Uterus (tissue), 4 donors: ENCODE data around the gene DDX20. TPM values are rescaled to one million over a fixed set of nuclear protein-coding genes. Genes with fewer than 3 reads are reported as not detected.

ENCODE experiments used
- DNase-seq, 2 donors: peaks; one replicate each; pipeline ENCODE4 v3.0.0-alpha.2; 2019 to 2020
- H3K27ac ChIP-seq, 2 donors: fragments of 200-600 bp; sonication (generic); 1 replicate in 1 of 2; 2 replicates in 1 of 2; pipeline ENCODE4 v1.5.1; 2016 to 2018
- H3K27me3 ChIP-seq, 2 donors: fragments of 200-600 bp; sonication (generic); one replicate each; pipeline ENCODE4 v1.5.1; 2018 to 2019; ENCODE audit warnings: control low read depth in 1 of 2
- H3K36me3 ChIP-seq, 2 donors: fragments of 200-600 bp; sonication (generic); one replicate each; pipeline ENCODE4 v1.5.1; 2019; ENCODE audit warnings: control low read depth in 1 of 2
- H3K4me1 ChIP-seq, 2 donors: fragments of 200-600 bp; sonication (generic); one replicate each; pipeline ENCODE4 v1.5.1; 2018 to 2019; ENCODE audit warnings: control low read depth in 1 of 2
- H3K4me3 ChIP-seq, 2 donors: fragments of 200-600 bp; sonication (generic); 1 replicate in 1 of 2; 2 replicates in 1 of 2; pipeline ENCODE4 v1.5.1; 2018 to 2019; ENCODE audit warnings: mild to moderate bottlenecking in 1 of 2
- H3K9me3 ChIP-seq, 2 donors: fragments of 200-600 bp; sonication (generic); one replicate each; pipeline ENCODE4 v1.5.1; 2019; ENCODE audit warnings: control low read depth in 1 of 2
- CTCF ChIP-seq, 4 experiments: fragments of 200-600 bp in 2 of 4; fragments of 450-650 bp in 2 of 4; sonication (generic) in 2 of 4; IDR thresholded peaks; one replicate each; pipeline ENCODE4 v1.5.1; 2016 to 2019; ENCODE audit warnings: antibody characterized with exemption in 4 of 4, mild to moderate bottlenecking in 2 of 4, moderate library complexity in 1 of 4
- POLR2A ChIP-seq, 2 donors: fragments of 450-650 bp; IDR thresholded peaks; one replicate each; pipeline ENCODE4 v1.6.1; 2016; ENCODE audit warnings: antibody characterized with exemption in 2 of 2, mild to moderate bottlenecking in 1 of 2, moderate library complexity in 1 of 2
- intact Hi-C: fragments of 100-400 bp; cut with DNase I; formaldehyde crosslinking; loops from one replicate; pipeline ENCODE4 v1.15.1; 2023; ENCODE audit warnings: low total_unique reads
- total RNA-seq, 4 donors: library from RNA; depleted of rRNA in 3 of 4; stranded (reverse); fragments of >200 nt in 3 of 4; gene quantifications; one replicate each; pipeline versions ENCODE4 v1.1.0 to v1.2.4, GENCODE V29; 2014 to 2023
- donor health status: DM: yes; HTN: yes; CAD: no.

DDX20 gene
- total RNA-seq, 4 donors from 2014 or later, result 13.3 to 38.2 (median 20.1) TPM

GRCh38 chr1:111729271-111729921 lies 26.3 kb upstream of the DDX20 start:
- Histone ChIP-seq H3K27me3 (no peaks in the 10 kb centered on the region), H3K4me3 (no peak overlapping the region), H3K9me3 (no peaks in the 10 kb centered on the region), H3K4me1 (peaks cover 0 to 6% of the 10 kb centered on the region in 2 donors), H3K36me3 (no peaks in the 10 kb centered on the region), H3K27ac (no peak overlapping the region)
- intact Hi-C loops, result no loop called here
- TF ChIP-seq CTCF (IDR thresholded peaks at IDR 0.05), result no peak
- TF ChIP-seq POLR2A (IDR thresholded peaks at IDR 0.05), result no peak
- DNase-seq, result no peak

DNA sequence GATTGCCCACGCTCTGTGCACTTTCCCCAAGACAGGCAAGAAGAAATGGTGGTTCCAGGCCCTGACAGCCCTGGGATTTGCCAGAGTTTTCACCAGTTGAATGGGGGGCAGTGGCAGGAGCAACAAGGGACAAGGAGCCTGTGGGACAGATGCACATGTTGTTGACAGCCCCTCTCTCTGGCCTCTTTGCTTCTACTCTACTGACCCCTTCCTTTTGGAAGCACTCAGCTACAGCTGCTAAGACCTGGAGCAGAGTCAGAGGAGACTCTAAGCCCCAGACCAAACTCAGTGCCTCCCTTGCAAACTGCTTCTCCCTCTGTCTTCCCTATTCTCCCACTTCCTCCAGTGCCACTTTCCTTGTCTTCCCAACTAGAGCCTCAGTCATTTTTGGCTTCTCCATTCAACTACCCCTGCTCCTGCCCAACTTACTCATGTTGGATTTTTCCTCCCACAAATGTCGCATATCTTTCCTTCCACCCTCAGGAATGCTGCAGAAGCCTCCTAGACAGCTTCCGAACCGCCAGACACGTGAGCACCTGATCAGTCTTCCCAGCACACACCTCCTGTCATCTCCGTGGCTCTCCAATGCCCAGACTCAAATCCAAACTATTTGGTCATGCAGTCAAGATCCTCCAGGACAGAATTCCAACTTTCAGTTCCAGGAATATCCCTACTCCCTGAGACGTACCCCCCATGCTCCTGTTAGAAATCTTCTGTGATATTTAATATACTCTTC lies 25.6 kb upstream of the DDX20 start:
- Histone ChIP-seq H3K27ac (no peak overlapping the region), H3K9me3 (no peaks in the 10 kb centered on the region), H3K4me3 (no peak overlapping the region), H3K36me3 (no peaks in the 10 kb centered on the region), H3K27me3 (no peaks in the 10 kb centered on the region), H3K4me1 (peaks cover 0 to 6% of the 10 kb centered on the region in 2 donors)
- TF ChIP-seq CTCF (IDR thresholded peaks at IDR 0.05) (no peak), POLR2A (IDR thresholded peaks at IDR 0.05) (no peak)
- intact Hi-C loops, result no loop called here
- no peak for DNase-seq

DNA sequence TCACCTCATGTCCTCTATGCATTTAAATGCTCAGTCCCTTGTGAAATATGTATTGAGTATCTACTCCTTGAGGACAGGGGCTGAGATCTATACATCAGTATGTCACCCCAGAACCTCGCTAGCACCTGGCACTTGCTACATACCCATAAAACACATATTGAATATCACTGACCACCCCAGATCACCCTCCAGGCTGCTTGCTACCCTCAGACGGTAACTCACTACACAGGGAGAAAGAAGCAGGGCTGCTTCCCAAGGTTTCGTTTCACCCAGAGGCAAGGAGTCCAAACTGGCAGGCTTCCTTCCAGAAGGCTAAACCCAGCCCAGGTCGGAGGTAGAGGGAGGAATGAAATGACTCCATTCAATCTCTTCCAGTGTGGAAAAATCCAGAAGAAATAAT lies 25.0 kb upstream of the DDX20 start:
- no peaks in the 10 kb centered on the region for H3K36me3 ChIP-seq
- peaks cover 0 to 6% of the 10 kb centered on the region in 2 donors for H3K4me1 ChIP-seq
- H3K9me3 ChIP-seq, result no peaks in the 10 kb centered on the region
- DNase-seq, result no peak
- intact Hi-C loops, result no loop called here
- TF ChIP-seq CTCF (IDR thresholded peaks at IDR 0.05), result no peak
- H3K4me3 ChIP-seq, result no peak overlapping the region
- no peak overlapping the region for H3K27ac ChIP-seq
- no peaks in the 10 kb centered on the region for H3K27me3 ChIP-seq

DNA sequence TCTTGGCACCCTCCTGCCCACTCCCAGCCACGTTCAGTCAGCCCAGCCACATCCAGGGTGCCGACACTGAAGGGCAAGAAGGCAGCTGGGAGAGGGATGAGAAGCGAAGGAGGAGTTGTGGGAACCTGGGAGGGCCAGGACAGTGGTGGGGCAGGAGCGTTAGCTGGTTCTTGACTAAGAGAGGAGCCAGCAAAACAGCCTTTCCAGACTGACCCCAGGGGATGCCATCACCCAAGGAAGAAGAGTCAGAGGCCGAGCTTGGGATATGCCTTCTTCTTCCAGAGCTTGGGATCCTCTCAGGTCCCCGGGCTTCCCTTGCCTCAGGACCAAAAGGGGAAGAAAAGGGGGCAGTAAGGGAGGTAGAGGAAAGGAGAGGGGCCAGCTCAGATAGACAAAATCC lies 23.7 kb upstream of the DDX20 start:
- peaks cover 0 to 6% of the 10 kb centered on the region in 2 donors for H3K4me1 ChIP-seq
- DNase-seq, result peak in 1 of 2 donors; percentile 6
- H3K27ac ChIP-seq, result no peak overlapping the region
- H3K36me3 ChIP-seq, result no peaks in the 10 kb centered on the region
- no peak overlapping the region for H3K4me3 ChIP-seq
- no peaks in the 10 kb centered on the region for H3K9me3 ChIP-seq
- intact Hi-C loops, result no loop called here
- no peaks in the 10 kb centered on the region for H3K27me3 ChIP-seq
- TF ChIP-seq CTCF (IDR thresholded peaks at IDR 0.05) (no peak), POLR2A (IDR thresholded peaks at IDR 0.05) (no peak)

DNA sequence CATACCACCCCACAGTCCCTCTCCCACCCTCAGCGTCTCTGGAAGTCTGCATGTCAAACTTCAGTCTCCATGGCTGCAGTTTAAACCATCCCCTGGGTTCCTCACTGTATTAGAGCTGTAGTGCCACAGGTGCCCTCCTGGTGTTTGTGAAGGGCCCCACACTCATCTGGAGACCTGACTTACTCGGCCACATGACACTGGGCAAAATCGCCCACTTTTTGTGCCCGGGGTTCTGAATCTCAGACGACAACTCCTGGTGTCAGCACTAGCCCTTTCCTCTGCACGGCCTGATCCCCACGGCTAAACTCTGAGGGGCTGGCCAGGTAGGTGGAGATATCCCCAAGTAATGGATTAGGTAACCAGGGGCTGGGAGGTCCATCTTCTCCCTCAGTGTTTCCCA lies 23.0 kb upstream of the DDX20 start:
- Histone ChIP-seq H3K27me3 (no peaks in the 10 kb centered on the region), H3K27ac (peak overlapping the region in 1 of 2 donors; percentile 15), H3K36me3 (no peaks in the 10 kb centered on the region), H3K4me3 (no peak overlapping the region), H3K4me1 (peaks cover 0 to 6% of the 10 kb centered on the region in 2 donors), H3K9me3 (no peaks in the 10 kb centered on the region)
- intact Hi-C loops, result no loop called here
- TF ChIP-seq CTCF (IDR thresholded peaks at IDR 0.05), result no peak
- TF ChIP-seq POLR2A (IDR thresholded peaks at IDR 0.05), result no peak
- no peak for DNase-seq
